Measurements from ENCODE around the gene VEPH1. TPM values are rescaled to one million over a fixed set of nuclear protein-coding genes. Genes with fewer than 3 reads are reported as not detected.

The VEPH1 gene
- total and polyA plus RNA-seq, 4 donors: 5.8 to 11.5 (median 8.4) TPM

GRCh38 chr3:157527131-157527881 lies 24.1 kb upstream of the VEPH1 start:
- Histone ChIP-seq H3K36me3 (ENCODE audit: control insufficient read depth, insufficient read depth, low read length) (no peaks in the 10 kb centered on the region), H3K27ac (ENCODE audit: low read depth, low read length) (no peak overlapping the region), H3K4me3 (ENCODE audit: low read depth, low read length) (no peak overlapping the region), H3K4me1 (ENCODE audit: control insufficient read depth, insufficient read depth, low read length) (peaks cover 3% of the 10 kb centered on the region), H3K27me3 (ENCODE audit: control insufficient read depth, insufficient read depth, low read length) (no peaks in the 10 kb centered on the region), H3K9me3 (ENCODE audit: control insufficient read depth, insufficient read depth, low read length) (no peaks in the 10 kb centered on the region)
- 21% methylated on average over 4 of the region's 5 CpGs for WGBS (ENCODE audit: insufficient coverage)
- peak in 5 of 6 donors; percentile 22 to 90 (median 59) for DNase-seq (ENCODE audit: low read depth in 4 of 6, low spot score in 6 of 6)

GRCh38 chr3:157526036-157526435 lies 22.8 kb upstream of the VEPH1 start:
- Histone ChIP-seq H3K9me3 (ENCODE audit: control insufficient read depth, insufficient read depth, low read length) (no peaks in the 10 kb centered on the region), H3K4me3 (ENCODE audit: low read depth, low read length) (no peak overlapping the region), H3K27ac (ENCODE audit: low read depth, low read length) (no peak overlapping the region), H3K4me1 (ENCODE audit: control insufficient read depth, insufficient read depth, low read length) (peaks cover 3% of the 10 kb centered on the region), H3K27me3 (ENCODE audit: control insufficient read depth, insufficient read depth, low read length) (no peaks in the 10 kb centered on the region), H3K36me3 (ENCODE audit: control insufficient read depth, insufficient read depth, low read length) (no peaks in the 10 kb centered on the region)
- no peak for DNase-seq (ENCODE audit: low read depth in 4 of 6, low spot score in 6 of 6)
- WGBS (ENCODE audit: insufficient coverage): no CpG with 5 or more reads among the region's 2 CpGs

DNA sequence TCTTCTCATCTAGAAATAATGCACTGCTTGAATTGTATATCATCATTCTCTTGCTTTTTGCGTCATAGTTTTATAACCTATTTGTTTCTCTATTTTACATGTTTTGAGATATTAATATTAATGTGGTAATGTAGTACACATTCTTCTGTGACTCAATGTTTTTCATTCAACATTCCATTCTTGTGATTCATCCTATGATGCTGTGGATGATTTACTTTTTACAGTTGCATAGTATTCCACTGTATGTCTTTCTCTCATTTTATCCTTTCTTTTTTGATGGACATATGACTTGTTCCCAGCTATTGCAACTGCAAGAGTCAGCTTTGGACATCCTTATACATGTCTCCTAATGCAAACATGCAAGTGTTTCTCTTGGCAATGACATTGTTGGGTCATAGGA lies 20.6 kb upstream of the VEPH1 start:
- H3K36me3 ChIP-seq (ENCODE audit: control insufficient read depth, insufficient read depth, low read length): no peaks in the 10 kb centered on the region
- no peak overlapping the region for H3K27ac ChIP-seq (ENCODE audit: low read depth, low read length)
- no peak overlapping the region for H3K4me3 ChIP-seq (ENCODE audit: low read depth, low read length)
- WGBS (ENCODE audit: insufficient coverage): no CpG with 5 or more reads among the region's 1 CpG
- no peaks in the 10 kb centered on the region for H3K27me3 ChIP-seq (ENCODE audit: control insufficient read depth, insufficient read depth, low read length)
- H3K4me1 ChIP-seq (ENCODE audit: control insufficient read depth, insufficient read depth, low read length): peaks cover 3% of the 10 kb centered on the region
- DNase-seq (ENCODE audit: low read depth in 4 of 6, low spot score in 6 of 6): no peak
- H3K9me3 ChIP-seq (ENCODE audit: control insufficient read depth, insufficient read depth, low read length): no peaks in the 10 kb centered on the region

DNA sequence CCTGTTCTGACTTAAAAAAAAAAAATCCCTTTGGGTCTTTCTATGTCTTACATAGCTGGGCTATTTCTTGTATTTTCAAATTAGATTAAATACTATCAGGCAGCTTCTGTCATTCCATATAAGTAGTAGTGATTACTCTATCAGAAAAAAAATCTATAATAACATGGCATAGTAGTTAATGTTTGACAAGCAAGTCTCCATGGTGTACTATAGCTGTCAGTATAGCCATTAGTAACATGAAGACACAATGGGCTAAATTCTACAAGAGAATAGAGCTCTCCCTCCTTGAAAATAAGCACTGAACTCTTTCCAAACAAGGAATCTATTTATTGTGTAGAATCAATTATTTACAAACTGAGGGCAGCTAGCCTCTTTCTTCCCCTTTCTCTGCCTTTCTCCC lies 19.4 kb upstream of the VEPH1 start:
- Histone ChIP-seq H3K27ac (ENCODE audit: low read depth, low read length) (no peak overlapping the region), H3K27me3 (ENCODE audit: control insufficient read depth, insufficient read depth, low read length) (no peaks in the 10 kb centered on the region), H3K36me3 (ENCODE audit: control insufficient read depth, insufficient read depth, low read length) (no peaks in the 10 kb centered on the region), H3K4me3 (ENCODE audit: low read depth, low read length) (no peak overlapping the region), H3K4me1 (ENCODE audit: control insufficient read depth, insufficient read depth, low read length) (no peaks in the 10 kb centered on the region), H3K9me3 (ENCODE audit: control insufficient read depth, insufficient read depth, low read length) (no peaks in the 10 kb centered on the region)
- DNase-seq (ENCODE audit: low read depth in 4 of 6, low spot score in 6 of 6): no peak

- no peaks in the 10 kb centered on the region for H3K4me1 ChIP-seq (ENCODE audit: control insufficient read depth, insufficient read depth, low read length)
- no peak overlapping the region for H3K4me3 ChIP-seq (ENCODE audit: low read depth, low read length)
- no peaks in the 10 kb centered on the region for H3K36me3 ChIP-seq (ENCODE audit: control insufficient read depth, insufficient read depth, low read length)
- no peaks in the 10 kb centered on the region for H3K9me3 ChIP-seq (ENCODE audit: control insufficient read depth, insufficient read depth, low read length)
- no peak for DNase-seq (ENCODE audit: low read depth in 4 of 6, low spot score in 6 of 6)
- no peak overlapping the region for H3K27ac ChIP-seq (ENCODE audit: low read depth, low read length)
- H3K27me3 ChIP-seq (ENCODE audit: control insufficient read depth, insufficient read depth, low read length): no peaks in the 10 kb centered on the region
Measured at GRCh38 chr3:157520485-157521150, 17.4 kb upstream of the VEPH1 start.

- WGBS (ENCODE audit: insufficient coverage): no CpG with 5 or more reads among the region's 1 CpG
- Histone ChIP-seq H3K4me3 (ENCODE audit: low read depth, low read length) (no peak overlapping the region), H3K27ac (ENCODE audit: low read depth, low read length) (no peak overlapping the region), H3K9me3 (ENCODE audit: control insufficient read depth, insufficient read depth, low read length) (no peaks in the 10 kb centered on the region), H3K36me3 (ENCODE audit: control insufficient read depth, insufficient read depth, low read length) (no peaks in the 10 kb centered on the region), H3K27me3 (ENCODE audit: control insufficient read depth, insufficient read depth, low read length) (no peaks in the 10 kb centered on the region), H3K4me1 (ENCODE audit: control insufficient read depth, insufficient read depth, low read length) (no peaks in the 10 kb centered on the region)
- DNase-seq (ENCODE audit: low read depth in 4 of 6, low spot score in 6 of 6): no peak
Measured at GRCh38 chr3:157518881-157519280, 15.7 kb upstream of the VEPH1 start.

DNA sequence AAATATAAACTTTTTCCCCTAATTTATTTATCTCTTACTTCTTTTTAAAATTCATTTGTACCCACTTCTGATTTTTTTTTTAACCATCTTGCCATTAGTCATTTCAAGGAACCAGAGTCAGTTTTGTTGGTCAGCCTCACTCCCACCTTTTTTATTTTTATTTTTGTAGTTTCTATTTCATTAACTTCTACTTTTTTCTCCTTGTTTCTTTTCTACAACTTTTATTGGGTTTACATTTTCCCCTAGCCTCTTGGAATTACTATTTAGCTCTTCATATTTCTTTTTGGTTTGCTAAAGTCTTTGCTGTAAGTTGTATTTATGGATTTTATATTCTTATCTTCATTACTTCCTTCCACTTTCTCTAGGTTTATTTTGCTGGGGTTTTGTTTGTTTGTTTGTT lies 13.7 kb upstream of the VEPH1 start:
- no peak overlapping the region for H3K27ac ChIP-seq (ENCODE audit: low read depth, low read length)
- H3K36me3 ChIP-seq (ENCODE audit: control insufficient read depth, insufficient read depth, low read length): no peaks in the 10 kb centered on the region
- DNase-seq (ENCODE audit: low read depth in 4 of 6, low spot score in 6 of 6): no peak
- no peak overlapping the region for H3K4me3 ChIP-seq (ENCODE audit: low read depth, low read length)
- no peaks in the 10 kb centered on the region for H3K4me1 ChIP-seq (ENCODE audit: control insufficient read depth, insufficient read depth, low read length)
- no peaks in the 10 kb centered on the region for H3K9me3 ChIP-seq (ENCODE audit: control insufficient read depth, insufficient read depth, low read length)
- no peaks in the 10 kb centered on the region for H3K27me3 ChIP-seq (ENCODE audit: control insufficient read depth, insufficient read depth, low read length)

GRCh38 chr3:157515398-157515797 lies 12.2 kb upstream of the VEPH1 start:
- Histone ChIP-seq H3K4me1 (ENCODE audit: control insufficient read depth, insufficient read depth, low read length) (no peaks in the 10 kb centered on the region), H3K4me3 (ENCODE audit: low read depth, low read length) (no peak overlapping the region), H3K36me3 (ENCODE audit: control insufficient read depth, insufficient read depth, low read length) (no peaks in the 10 kb centered on the region), H3K9me3 (ENCODE audit: control insufficient read depth, insufficient read depth, low read length) (no peaks in the 10 kb centered on the region), H3K27me3 (ENCODE audit: control insufficient read depth, insufficient read depth, low read length) (no peaks in the 10 kb centered on the region), H3K27ac (ENCODE audit: low read depth, low read length) (no peak overlapping the region)
- WGBS (ENCODE audit: insufficient coverage): 83% methylated on average over 1 of the region's 5 CpGs
- DNase-seq (ENCODE audit: low read depth in 4 of 6, low spot score in 6 of 6): no peak

DNA sequence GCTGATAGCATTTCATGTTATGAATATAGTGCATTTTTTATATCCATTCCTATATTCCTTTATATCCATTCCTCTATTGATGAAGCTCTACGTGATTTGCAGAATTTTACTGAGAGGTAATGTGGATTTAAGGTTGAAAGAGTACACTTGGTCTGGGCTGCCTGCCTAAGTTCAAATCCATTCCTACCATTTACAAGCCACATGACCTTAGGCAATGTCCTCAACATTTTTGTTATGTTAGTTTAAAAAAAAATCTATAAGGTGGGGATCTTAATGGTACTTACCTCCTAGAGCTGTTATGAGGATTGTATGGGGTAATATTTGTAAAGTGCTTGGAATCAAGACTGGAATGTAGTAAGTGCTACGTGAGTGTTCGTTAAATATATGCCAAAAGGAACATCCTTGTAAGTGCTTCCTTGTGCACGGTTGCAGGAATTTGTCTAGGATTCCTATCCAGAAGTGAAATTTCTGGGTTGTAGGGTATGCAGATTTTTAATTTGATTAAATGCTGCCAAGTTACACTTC lies 11.2 kb upstream of the VEPH1 start:
- DNase-seq (ENCODE audit: low read depth in 4 of 6, low spot score in 6 of 6): no peak
- no peaks in the 10 kb centered on the region for H3K4me1 ChIP-seq (ENCODE audit: control insufficient read depth, insufficient read depth, low read length)
- H3K27me3 ChIP-seq (ENCODE audit: control insufficient read depth, insufficient read depth, low read length): no peaks in the 10 kb centered on the region
- H3K4me3 ChIP-seq (ENCODE audit: low read depth, low read length): no peak overlapping the region
- H3K9me3 ChIP-seq (ENCODE audit: control insufficient read depth, insufficient read depth, low read length): no peaks in the 10 kb centered on the region
- 78% methylated on average over 2 of the region's 4 CpGs for WGBS (ENCODE audit: insufficient coverage)
- no peak overlapping the region for H3K27ac ChIP-seq (ENCODE audit: low read depth, low read length)
- H3K36me3 ChIP-seq (ENCODE audit: control insufficient read depth, insufficient read depth, low read length): no peaks in the 10 kb centered on the region

DNA sequence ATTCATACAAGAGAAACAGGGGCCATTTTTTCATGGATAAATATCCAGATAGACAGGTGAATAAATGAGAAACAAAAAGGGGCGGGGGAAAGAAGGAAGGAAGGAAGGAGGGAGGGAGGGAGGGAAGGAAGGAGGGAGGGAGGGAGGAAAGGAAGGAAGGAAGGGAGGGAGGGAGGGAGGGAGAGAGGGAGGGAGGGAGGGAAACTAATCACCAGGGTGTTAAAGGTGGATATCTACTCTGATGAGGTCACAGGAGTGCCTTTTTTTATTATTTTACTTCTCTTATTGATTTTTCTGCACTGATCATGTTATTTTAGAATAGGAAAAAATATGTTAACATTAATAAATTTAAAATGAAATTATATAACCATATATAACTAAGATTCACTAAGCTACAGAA lies 10.4 kb upstream of the VEPH1 start:
- WGBS (ENCODE audit: insufficient coverage): no CpG with 5 or more reads among the region's 1 CpG
- no peaks in the 10 kb centered on the region for H3K36me3 ChIP-seq (ENCODE audit: control insufficient read depth, insufficient read depth, low read length)
- no peak overlapping the region for H3K27ac ChIP-seq (ENCODE audit: low read depth, low read length)
- H3K9me3 ChIP-seq (ENCODE audit: control insufficient read depth, insufficient read depth, low read length): no peaks in the 10 kb centered on the region
- no peak overlapping the region for H3K4me3 ChIP-seq (ENCODE audit: low read depth, low read length)
- H3K27me3 ChIP-seq (ENCODE audit: control insufficient read depth, insufficient read depth, low read length): no peaks in the 10 kb centered on the region
- H3K4me1 ChIP-seq (ENCODE audit: control insufficient read depth, insufficient read depth, low read length): no peaks in the 10 kb centered on the region
- no peak for DNase-seq (ENCODE audit: low read depth in 4 of 6, low spot score in 6 of 6)
